Right lobe of liver (tissue), 4 donors: Measurements from ENCODE around the gene MIGA1.

Experiments used
- POLR2A ChIP-seq: fragments of 450-650 bp; IDR thresholded peaks from one replicate; pipeline ENCODE4 v1.6.1; 2017; ENCODE audit warnings: antibody characterized with exemption, mild to moderate bottlenecking
- TF ChIP-seq, protein P1 (sequence below), 4 donors: fragments of 200-600 bp in 3 of 4; fragments of 450-650 bp in 1 of 4; IDR thresholded peaks; one replicate each; pipeline versions ENCODE4 v1.5.1 to v1.8.0; 2016 to 2022; ENCODE audit warnings: antibody characterized with exemption in 4 of 4, mild to moderate bottlenecking in 2 of 4
- donor health status: DM: no; HTN: no; CAD: no.
- donor health status: DM: no; HTN: no; CAD: no.
- donor health status: DM: no; HTN: yes; CAD: no.

GRCh38 chr1:77881061-77881460 lies 101.6 kb downstream of the MIGA1 start:
- TF ChIP-seq POLR2A = no peak
- TF ChIP-seq, protein P1, sequence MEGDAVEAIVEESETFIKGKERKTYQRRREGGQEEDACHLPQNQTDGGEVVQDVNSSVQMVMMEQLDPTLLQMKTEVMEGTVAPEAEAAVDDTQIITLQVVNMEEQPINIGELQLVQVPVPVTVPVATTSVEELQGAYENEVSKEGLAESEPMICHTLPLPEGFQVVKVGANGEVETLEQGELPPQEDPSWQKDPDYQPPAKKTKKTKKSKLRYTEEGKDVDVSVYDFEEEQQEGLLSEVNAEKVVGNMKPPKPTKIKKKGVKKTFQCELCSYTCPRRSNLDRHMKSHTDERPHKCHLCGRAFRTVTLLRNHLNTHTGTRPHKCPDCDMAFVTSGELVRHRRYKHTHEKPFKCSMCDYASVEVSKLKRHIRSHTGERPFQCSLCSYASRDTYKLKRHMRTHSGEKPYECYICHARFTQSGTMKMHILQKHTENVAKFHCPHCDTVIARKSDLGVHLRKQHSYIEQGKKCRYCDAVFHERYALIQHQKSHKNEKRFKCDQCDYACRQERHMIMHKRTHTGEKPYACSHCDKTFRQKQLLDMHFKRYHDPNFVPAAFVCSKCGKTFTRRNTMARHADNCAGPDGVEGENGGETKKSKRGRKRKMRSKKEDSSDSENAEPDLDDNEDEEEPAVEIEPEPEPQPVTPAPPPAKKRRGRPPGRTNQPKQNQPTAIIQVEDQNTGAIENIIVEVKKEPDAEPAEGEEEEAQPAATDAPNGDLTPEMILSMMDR (IDR thresholded peaks at IDR 0.05) = no peak
